Liver (tissue), 9 donors: Measurements from ENCODE around the gene INPP4B. TPM values are rescaled to one million over a fixed set of nuclear protein-coding genes. Genes with fewer than 3 reads are reported as not detected.
A peak's percentile ranks its signal among the peaks of the same experiment; 100 is the strongest.

Experiments used
- DNase-seq: peaks from one replicate; pipeline ENCODE4 v3.0.0-alpha.2; 2017; ENCODE audit warnings: low spot score
- H3K27ac ChIP-seq, 2 donors: one replicate each; pipeline ENCODE4 v1.7.0; 2013; ENCODE audit warnings: inconsistent platforms in 2 of 2, low read length in 2 of 2, control low read depth in 1 of 2, low read depth in 1 of 2, mild to moderate bottlenecking in 1 of 2
- H3K27me3 ChIP-seq, 4 donors: one replicate each; pipeline versions ENCODE4 v1.6.1 to v1.7.0; 2013; ENCODE audit warnings: low read length in 3 of 4, inconsistent platforms in 1 of 4, mild to moderate bottlenecking in 1 of 4, moderate library complexity in 1 of 4; ENCODE audit not compliant: control insufficient read depth in 4 of 4, insufficient read depth in 4 of 4
- H3K36me3 ChIP-seq, 4 donors: one replicate each; pipeline versions ENCODE4 v1.6.1 to v1.7.0; 2013; ENCODE audit warnings: low read length in 3 of 4, mild to moderate bottlenecking in 3 of 4, low read depth in 1 of 4, moderate library complexity in 1 of 4; ENCODE audit not compliant: control insufficient read depth in 4 of 4, insufficient read depth in 3 of 4
- H3K4me1 ChIP-seq, 4 donors: one replicate each; pipeline versions ENCODE4 v1.6.1 to v1.7.0; 2013; ENCODE audit warnings: low read length in 3 of 4, mild to moderate bottlenecking in 3 of 4, moderate library complexity in 1 of 4; ENCODE audit not compliant: control insufficient read depth in 4 of 4, insufficient read depth in 4 of 4
- H3K4me3 ChIP-seq, 3 donors: one replicate each; pipeline versions ENCODE4 v1.6.1 to v1.7.0; 2013; ENCODE audit warnings: low read length in 3 of 3, control low read depth in 1 of 3, low read depth in 1 of 3, mild to moderate bottlenecking in 1 of 3
- H3K9ac ChIP-seq, 2 donors: one replicate each; pipeline ENCODE4 v1.7.0; 2013; ENCODE audit warnings: low read length in 2 of 2, mild to moderate bottlenecking in 2 of 2, moderate library complexity in 2 of 2, control low read depth in 1 of 2, low read depth in 1 of 2
- H3K9me3 ChIP-seq, 4 donors: one replicate each; pipeline versions ENCODE4 v1.6.1 to v1.7.0; 2013; ENCODE audit warnings: low read length in 3 of 4; ENCODE audit not compliant: control insufficient read depth in 4 of 4
- ATF3 ChIP-seq: IDR thresholded peaks from 2 replicates; pipeline ENCODE4 v1.6.1; 2016; ENCODE audit warnings: antibody characterized with exemption
- CTCF ChIP-seq: fragments of 150-350 bp; IDR thresholded peaks from 2 replicates; pipeline ENCODE4 v1.5.1; 2017; ENCODE audit warnings: improper control_type of control experiment, low read depth, low read length; ENCODE audit not compliant: missing input control
- EGR1 ChIP-seq, 2 donors: IDR thresholded peaks; 2 replicates each; pipeline ENCODE4 v1.6.1; 2016 to 2018; ENCODE audit warnings: antibody characterized with exemption in 2 of 2, low read depth in 2 of 2
- FOXA1 ChIP-seq: IDR thresholded peaks from 2 replicates; pipeline ENCODE4 v1.6.1; 2016; ENCODE audit warnings: antibody characterized with exemption
- FOXA2 ChIP-seq: IDR thresholded peaks from 2 replicates; pipeline ENCODE4 v1.6.1; 2016; ENCODE audit warnings: antibody characterized with exemption
- GABPA ChIP-seq, 2 donors: IDR thresholded peaks in 1 of 2; conservative IDR thresholded peaks in 1 of 2; 2 replicates each; pipeline ENCODE4 v1.6.1; 2016; ENCODE audit warnings: antibody characterized with exemption in 2 of 2, mild to moderate bottlenecking in 1 of 2, moderate library complexity in 1 of 2
- HNF4A ChIP-seq, 2 donors: conservative IDR thresholded peaks; 2 replicates each; pipeline ENCODE4 v1.6.1; 2016; ENCODE audit warnings: antibody characterized with exemption in 2 of 2, mild to moderate bottlenecking in 2 of 2
- HNF4G ChIP-seq: IDR thresholded peaks from 2 replicates; pipeline ENCODE4 v1.6.1; 2016; ENCODE audit warnings: antibody characterized with exemption
- JUND ChIP-seq, 2 donors: IDR thresholded peaks; 2 replicates each; pipeline ENCODE4 v1.6.1; 2016; ENCODE audit warnings: antibody characterized with exemption in 2 of 2
- MAX ChIP-seq: IDR thresholded peaks from 2 replicates; pipeline ENCODE4 v1.6.1; 2016; ENCODE audit warnings: antibody characterized with exemption
- NR2F2 ChIP-seq: IDR thresholded peaks from 2 replicates; pipeline ENCODE4 v1.6.1; 2016; ENCODE audit warnings: antibody characterized with exemption
- RAD21 ChIP-seq, 2 donors: IDR thresholded peaks; 2 replicates each; pipeline ENCODE4 v1.6.1; 2016; ENCODE audit warnings: antibody characterized with exemption in 2 of 2, mild to moderate bottlenecking in 2 of 2
- REST ChIP-seq: IDR thresholded peaks from 2 replicates; pipeline ENCODE4 v1.6.1; 2016; ENCODE audit warnings: antibody characterized with exemption, mild to moderate bottlenecking
- RXRA ChIP-seq, 2 donors: IDR thresholded peaks; 2 replicates each; pipeline ENCODE4 v1.6.1; 2017 to 2018; ENCODE audit warnings: antibody characterized with exemption in 2 of 2, mild to moderate bottlenecking in 1 of 2
- SP1 ChIP-seq: IDR thresholded peaks from 2 replicates; pipeline ENCODE4 v1.6.1; 2018; ENCODE audit warnings: antibody characterized with exemption, mild to moderate bottlenecking
- TAF1 ChIP-seq: conservative IDR thresholded peaks from 2 replicates; pipeline ENCODE4 v1.6.1; 2016; ENCODE audit warnings: antibody characterized with exemption, mild to moderate bottlenecking
- YY1 ChIP-seq: IDR thresholded peaks from 2 replicates; pipeline ENCODE4 v1.6.1; 2016; ENCODE audit warnings: antibody characterized with exemption, mild to moderate bottlenecking
- ZBTB33 ChIP-seq: IDR thresholded peaks from 2 replicates; pipeline ENCODE4 v1.6.1; 2016; ENCODE audit warnings: antibody characterized with exemption
- WGBS: extraction: QIAGEN DNeasy Blood & Tissue Kit; methylation state at CpG from one replicate; pipeline ENCODE4 v1.1.7; 2013; 5-methylcytosine and 5-hydroxymethylcytosine counted together
- polyA plus RNA-seq, 2 donors: library from polyadenylated mRNA; stranded (reverse) in 1 of 2; unstranded in 1 of 2; fragments of 200-250 nt in 1 of 2; fragments of >200 nt in 1 of 2; fragmentation: Nextera tagmentation in 1 of 2; extraction: Ambion mirVana in 1 of 2; gene quantifications; one replicate each; pipeline versions ENCODE4 v1.2.1 to v1.2.3, GENCODE V29; 2013 to 2015
- total RNA-seq, 2 donors: library from RNA; depleted of rRNA; stranded (reverse); fragments of >200 nt; gene quantifications; one replicate each; pipeline ENCODE4 v1.2.3, GENCODE V29; 2014
- donor health status: healthy.
- donor health status: healthy.
- donor health status: healthy.
- donor health status: healthy.
- donor health status: healthy.

INPP4B gene
- total and polyA plus RNA-seq, 4 donors = 0.43 to 2.8 (median 1.6) TPM

GRCh38 chr4:142567620-142568451 is 278.3 kb downstream of the INPP4B start:
- no peaks in the 10 kb centered on the region for H3K4me1 ChIP-seq
- no peaks in the 10 kb centered on the region for H3K36me3 ChIP-seq
- no peak overlapping the region for H3K4me3 ChIP-seq
- DNase-seq = no peak
- no peak overlapping the region for H3K27ac ChIP-seq
- peak in 1 of 2 donors; percentile 10 for TF ChIP-seq HNF4A (conservative IDR thresholded peaks at IDR 0.05)
- TF ChIP-seq CTCF = no peak
- TF ChIP-seq ZBTB33 = no peak
- TF ChIP-seq JUND (IDR thresholded peaks at IDR 0.05) = no peak
- no peak for TF ChIP-seq FOXA1
- no peaks in the 10 kb centered on the region for H3K27me3 ChIP-seq
- 43% methylated on average over 4 of the region's 4 CpGs for WGBS
- H3K9ac ChIP-seq = no peak overlapping the region
- H3K9me3 ChIP-seq = no peaks in the 10 kb centered on the region

- H3K9me3 ChIP-seq = no peaks in the 10 kb centered on the region
- no peak overlapping the region for H3K4me3 ChIP-seq
- WGBS = 55% methylated on average over 5 of the region's 5 CpGs
- H3K27ac ChIP-seq = no peak overlapping the region
- H3K9ac ChIP-seq = no peak overlapping the region
- H3K27me3 ChIP-seq = no peaks in the 10 kb centered on the region
- DNase-seq = no peak
- no peaks in the 10 kb centered on the region for H3K36me3 ChIP-seq
- TF ChIP-seq HNF4A (conservative IDR thresholded peaks at IDR 0.05) (no peak), FOXA1 (no peak), MAX (no peak), CTCF (no peak), FOXA2 (no peak), SP1 (no peak), HNF4G (no peak), ATF3 (no peak), RAD21 (IDR thresholded peaks at IDR 0.05) (no peak), RXRA (IDR thresholded peaks at IDR 0.05) (no peak), TAF1 (no peak), GABPA (IDR thresholded peaks at IDR 0.05 in 1 of 2, conservative IDR thresholded peaks at IDR 0.05 in 1 of 2) (no peak), NR2F2 (no peak), YY1 (no peak), REST (no peak), EGR1 (IDR thresholded peaks at IDR 0.05; ENCODE audit: low read depth in 2 of 2) (no peak)
- no peaks in the 10 kb centered on the region for H3K4me1 ChIP-seq
These were observed 278.9 kb downstream of the INPP4B start for GRCh38 chr4:142567199-142567598.
